ENCODE results near the gene LCE5A.
"Not testable (repeated sequence)": the region's sequence is repeated elsewhere in the genome, so short reads cannot be mapped to it uniquely, and the experiment has no call there.

LCE5A gene

GRCh38 chr1:152516082-152516481 lies 5.5 kb downstream of the LCE5A start:
- no peak for DNase-seq (ENCODE audit: low read depth in 3 of 3)

- DNase-seq (ENCODE audit: low read depth in 3 of 3): no peak
Measured at GRCh38 chr1:152517237-152517811, 6.7 kb downstream of the LCE5A start.

GRCh38 chr1:152519851-152520250 lies 9.2 kb downstream of the LCE5A start:
- DNase-seq (ENCODE audit: low read depth in 3 of 3): no peak

- DNase-seq (ENCODE audit: low read depth in 3 of 3): no peak
Measured at GRCh38 chr1:152520561-152521090, 10.0 kb downstream of the LCE5A start.

- DNase-seq (ENCODE audit: low read depth in 3 of 3): no peak
Measured at GRCh38 chr1:152525080-152525641, 14.6 kb downstream of the LCE5A start.

- DNase-seq (ENCODE audit: low read depth in 3 of 3): peak in 1 of 3 experiments; percentile 44
Measured at GRCh38 chr1:152533327-152533938, 22.8 kb downstream of the LCE5A start.

GRCh38 chr1:152535774-152536173 lies 25.2 kb downstream of the LCE5A start:
- no peak for DNase-seq (ENCODE audit: low read depth in 3 of 3)

GRCh38 chr1:152537496-152537895 lies 26.9 kb downstream of the LCE5A start:
- no peak for DNase-seq (ENCODE audit: low read depth in 3 of 3)

GRCh38 chr1:152539901-152540300 lies 29.3 kb downstream of the LCE5A start:
- DNase-seq (ENCODE audit: low read depth in 3 of 3): no peak

GRCh38 chr1:152543820-152544219 lies 33.2 kb downstream of the LCE5A start:
- no peak for DNase-seq (ENCODE audit: low read depth in 3 of 3)

- DNase-seq (ENCODE audit: low read depth in 3 of 3): no peak
Measured at GRCh38 chr1:152546704-152547103, 36.1 kb downstream of the LCE5A start.

- DNase-seq (ENCODE audit: low read depth in 3 of 3): not testable (repeated sequence)
Measured at GRCh38 chr1:152548358-152548757, 37.8 kb downstream of the LCE5A start.

Data from stimulated activated CD4-positive, alpha-beta T cell treated with anti-CD3 and anti-CD28 coated beads, TNF-alpha, amount 100 ng/mL, for 24 hours (primary cell).